ENCODE measurements around the gene MAPKAPK3. TPM values are rescaled to one million over a fixed set of nuclear protein-coding genes. Genes with fewer than 3 reads are reported as not detected.

Gene MAPKAPK3
- total and polyA plus RNA-seq, 2 of the 4 experiments (the other 2 are of a cell fraction) = 38.3 to 57.2 TPM

GRCh38 chr3:50575372-50575771 lies 41.6 kb upstream of the MAPKAPK3 start:
- H3K14ac ChIP-seq (replicated peaks; ENCODE audit: low read depth, low read length) = no peak overlapping the region
- intact Hi-C loops (cut with micrococcal nuclease) = no loop called here

More at GRCh38 chr3:50575372-50575771, 41.6 kb upstream of the MAPKAPK3 start:
- H3K23ac ChIP-seq (ENCODE audit: low read depth, low read length) = no peak overlapping the region
- TF ChIP-seq RCOR1 (IDR thresholded peaks at IDR 0.05; ENCODE audit: insufficient replicate concordance, low read length) (no peak), MAFK (IDR thresholded peaks at IDR 0.05; ENCODE audit: low read depth, low read length) (no peak), MAZ (IDR thresholded peaks at IDR 0.05; ENCODE audit: borderline replicate concordance, low read depth, low read length) (no peak), MXI1 (IDR thresholded peaks at IDR 0.05; ENCODE audit: borderline replicate concordance, low read depth, low read length) (no peak), CEBPB (IDR thresholded peaks at IDR 0.05; ENCODE audit: low read depth, low read length) (no peak), RAD21 (IDR thresholded peaks at IDR 0.05; ENCODE audit: low read length) (no peak), BHLHE40 (IDR thresholded peaks at IDR 0.05; ENCODE audit: low read depth, low read length) (no peak), NFE2L2 (IDR thresholded peaks at IDR 0.05; ENCODE audit: low read depth, low read length) (no peak), SMC3 (IDR thresholded peaks at IDR 0.05; ENCODE audit: low read depth, low read length) (no peak), ELK1 (IDR thresholded peaks at IDR 0.05; ENCODE audit: borderline replicate concordance, low read depth, low read length) (no peak), CTCF (conservative IDR thresholded peaks at IDR 0.05; ENCODE audit: low read depth, low read length) (no peak), FOS (IDR thresholded peaks at IDR 0.05; ENCODE audit: low read depth, low read length) (no peak), CHD1 (IDR thresholded peaks at IDR 0.05; ENCODE audit: low read depth, low read length) (no peak), RFX5 (IDR thresholded peaks at IDR 0.05; ENCODE audit: low read depth, low read length) (no peak), POLR2A (IDR thresholded peaks at IDR 0.05; ENCODE audit: low read depth, low read length) (no peak), USF2 (IDR thresholded peaks at IDR 0.05; ENCODE audit: low read depth, low read length) (no peak)
- H3K9ac ChIP-seq (ENCODE audit: low read depth, low read length) = no peak overlapping the region
- H2AFZ ChIP-seq (replicated peaks; ENCODE audit: low read length, poor library complexity) = no peak overlapping the region
- peaks cover 46% of the 10 kb centered on the region; the same call in 1 of the 2 replicates for H3K36me3 ChIP-seq (ENCODE audit: control insufficient read depth, insufficient read depth, low read length)
- no peaks in the 10 kb centered on the region; the same call in 1 of the 2 replicates for H3K4me1 ChIP-seq (ENCODE audit: control insufficient read depth, insufficient read depth, low read length)
- H3K18ac ChIP-seq (ENCODE audit: low read depth, low read length) = no peak overlapping the region
- no CpG with 5 or more reads among the region's 6 CpGs for WGBS, 2 experiments (ENCODE audit: extremely low coverage in 2 of 2, insufficient read length in 1 of 2)
- ATAC-seq (ENCODE audit: low read depth) (no peak), DNase-seq (peak; percentile 20)
- no peak overlapping the region for H3K4me2 ChIP-seq (ENCODE audit: low read depth, low read length)
- H3K4ac ChIP-seq (ENCODE audit: low read depth, low read length) = no peak overlapping the region
- no peak overlapping the region for H2BK120ac ChIP-seq (ENCODE audit: low read depth, low read length)
- no peak overlapping the region for H4K5ac ChIP-seq (ENCODE audit: low read depth, low read length)
- POLR2A ChIA-PET (ENCODE audit: unreplicated experiment) = no interaction called here
- H3K27me3 ChIP-seq (ENCODE audit: control insufficient read depth, insufficient read depth, low read length) = no peaks in the 10 kb centered on the region
- CTCF ChIA-PET = no interaction called here
- in situ Hi-C loops (cut with MboI; ENCODE audit: low sequenced_read_pairs) = no loop called here
- H3K79me1 ChIP-seq (ENCODE audit: low read depth in 1 of 2, low read length in 2 of 2) = peaks cover 3 to 16% of the 10 kb centered on the region in 2 experiments; a peak in 3 of 4 replicates
- no peak overlapping the region for H3K27ac ChIP-seq (ENCODE audit: insufficient read depth, low read length)
- no peaks in the 10 kb centered on the region for H4K20me1 ChIP-seq (ENCODE audit: insufficient read depth, low read length)
- BruUV-seq (replicated peaks) = no TSS peak
- dilution Hi-C loops (cut with HindIII; ENCODE audit: low sequenced_read_pairs, unreplicated experiment) = no loop called here
- H4K8ac ChIP-seq (ENCODE audit: low read depth in 2 of 2, low read length in 2 of 2) = no peak overlapping the region
- H3K9me1 ChIP-seq (ENCODE audit: insufficient read depth, low read length) = peaks cover 11% of the 10 kb centered on the region; the same call in 1 of the 2 replicates
- H2BK5ac ChIP-seq (ENCODE audit: low read depth, low read length, poor library complexity, severe bottlenecking) = no peak overlapping the region
- H2AK5ac ChIP-seq (ENCODE audit: low read depth, low read length) = no peak overlapping the region
- no peaks in the 10 kb centered on the region for H3K9me3 ChIP-seq (ENCODE audit: control insufficient read depth, insufficient read depth, low read length)
- no peak overlapping the region for H2BK15ac ChIP-seq (ENCODE audit: low read depth, low read length)
- no peak overlapping the region for H2BK20ac ChIP-seq (ENCODE audit: low read depth, low read length)
- no peak overlapping the region for H3K4me3 ChIP-seq (ENCODE audit: insufficient read depth, low read depth, low read length)
- H2AK9ac ChIP-seq (replicated peaks; ENCODE audit: low read depth, low read length, poor library complexity) = peak overlapping the region; percentile 79
- H3K56ac ChIP-seq (ENCODE audit: extremely low read depth, insufficient read depth, low read length) = no peak overlapping the region
- no peak overlapping the region for H4K91ac ChIP-seq (ENCODE audit: insufficient read depth, low read depth, low read length)

All from IMR-90 (cell line).